Colon (tissue), 2 donors: ENCODE data around the gene CCT6A.
"Not testable (repeated sequence)": the region's sequence is repeated elsewhere in the genome, so short reads cannot be mapped to it uniquely, and the experiment has no call there.

ENCODE experiments used
- FAIRE-seq: peaks from 2 replicates; lab custom pipeline; 2012; peaks lifted over from hg19 to GRCh38; lab: Jason Lieb, UNC
- donor health status: control.
- donor health status: control.

The CCT6A gene, protein sequence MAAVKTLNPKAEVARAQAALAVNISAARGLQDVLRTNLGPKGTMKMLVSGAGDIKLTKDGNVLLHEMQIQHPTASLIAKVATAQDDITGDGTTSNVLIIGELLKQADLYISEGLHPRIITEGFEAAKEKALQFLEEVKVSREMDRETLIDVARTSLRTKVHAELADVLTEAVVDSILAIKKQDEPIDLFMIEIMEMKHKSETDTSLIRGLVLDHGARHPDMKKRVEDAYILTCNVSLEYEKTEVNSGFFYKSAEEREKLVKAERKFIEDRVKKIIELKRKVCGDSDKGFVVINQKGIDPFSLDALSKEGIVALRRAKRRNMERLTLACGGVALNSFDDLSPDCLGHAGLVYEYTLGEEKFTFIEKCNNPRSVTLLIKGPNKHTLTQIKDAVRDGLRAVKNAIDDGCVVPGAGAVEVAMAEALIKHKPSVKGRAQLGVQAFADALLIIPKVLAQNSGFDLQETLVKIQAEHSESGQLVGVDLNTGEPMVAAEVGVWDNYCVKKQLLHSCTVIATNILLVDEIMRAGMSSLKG

GRCh38 chr7:56051339-56052191 is at the start of gene CCT6A, which contains the start of gene PSPH:
TSS of gene CCT6A (plus strand) at chr7:56051765. CDS start at chr7:56051849, 84 bp downstream.
TSS of gene PSPH (minus strand) at chr7:56051444. CDS start at chr7:56021212, 30,232 bp downstream.
- no peak for FAIRE-seq

GRCh38 chr7:56003749-56004148 is 47.8 kb upstream of the CCT6A start:
- FAIRE-seq = no peak

DNA sequence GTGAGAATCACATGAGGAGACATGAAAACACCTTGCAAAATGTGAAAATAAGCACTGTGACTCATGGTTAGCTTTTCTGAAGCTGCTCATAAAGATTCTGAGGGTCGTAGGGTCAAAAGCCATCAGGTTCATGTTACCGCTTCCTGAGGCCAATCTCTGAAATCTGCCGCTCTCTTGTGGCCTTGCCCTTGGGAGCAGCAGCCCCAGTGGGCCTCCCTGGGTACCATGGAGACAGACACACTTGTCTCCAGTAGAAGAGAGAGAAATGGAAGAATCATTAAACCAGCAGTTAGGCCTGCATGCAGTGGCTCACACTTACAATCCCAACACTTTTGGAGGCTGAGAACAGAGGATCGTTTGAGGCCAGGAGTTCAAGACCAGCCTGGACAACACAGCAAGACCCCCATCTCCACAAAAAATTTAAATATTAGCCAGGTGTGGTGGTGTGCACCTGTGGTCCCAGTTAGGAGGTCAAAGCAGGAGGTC is 44.4 kb upstream of the CCT6A start:
- FAIRE-seq = no peak

GRCh38 chr7:56007891-56008290 is 43.7 kb upstream of the CCT6A start:
- FAIRE-seq = no peak

- FAIRE-seq = no peak
Observed at GRCh38 chr7:56009695-56010094, 41.9 kb upstream of the CCT6A start.

DNA sequence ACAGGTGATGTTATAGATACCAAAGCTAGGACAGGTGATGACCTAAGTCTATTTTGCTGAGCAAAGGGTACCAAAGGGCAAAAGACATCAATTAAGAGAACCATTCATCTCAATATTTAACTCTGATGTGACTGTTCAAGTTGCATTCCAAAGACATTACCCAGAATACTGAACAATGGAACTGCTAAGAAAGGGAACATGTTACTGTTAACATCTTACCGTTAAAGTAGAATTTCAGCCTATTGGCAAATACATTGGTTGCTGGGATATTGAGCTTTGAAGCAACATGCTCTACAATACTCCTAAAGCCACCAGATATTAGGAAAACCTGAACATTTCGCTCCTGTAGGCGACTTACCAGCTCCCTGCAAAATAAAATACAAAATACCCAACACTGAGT is 34.5 kb upstream of the CCT6A start:
- not testable (repeated sequence) for FAIRE-seq

DNA sequence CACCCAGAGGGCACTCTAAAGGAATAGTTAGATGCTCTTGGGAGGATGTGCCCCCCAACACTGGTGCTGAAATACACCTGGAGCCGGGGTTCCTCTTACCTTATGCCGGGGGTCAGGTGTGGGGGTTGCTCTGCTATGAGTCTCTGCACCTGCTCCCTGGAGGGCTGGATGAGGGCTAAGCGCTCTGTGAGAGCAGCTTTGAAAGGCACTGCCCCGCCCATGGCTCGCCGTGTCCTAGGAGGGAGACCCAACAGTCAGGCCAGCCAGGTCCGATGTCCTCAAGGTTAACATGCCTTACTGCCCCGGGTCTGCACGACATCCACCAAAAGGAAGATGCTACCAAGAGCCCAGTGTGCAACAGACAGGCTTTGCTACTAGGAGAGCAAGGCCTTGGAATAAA is 32.1 kb upstream of the CCT6A start:
- no peak for FAIRE-seq

- no peak for FAIRE-seq
Observed at GRCh38 chr7:56023500-56023899, 28.1 kb upstream of the CCT6A start.

- no peak for FAIRE-seq
Observed at GRCh38 chr7:56026538-56026937, 25.0 kb upstream of the CCT6A start.

DNA sequence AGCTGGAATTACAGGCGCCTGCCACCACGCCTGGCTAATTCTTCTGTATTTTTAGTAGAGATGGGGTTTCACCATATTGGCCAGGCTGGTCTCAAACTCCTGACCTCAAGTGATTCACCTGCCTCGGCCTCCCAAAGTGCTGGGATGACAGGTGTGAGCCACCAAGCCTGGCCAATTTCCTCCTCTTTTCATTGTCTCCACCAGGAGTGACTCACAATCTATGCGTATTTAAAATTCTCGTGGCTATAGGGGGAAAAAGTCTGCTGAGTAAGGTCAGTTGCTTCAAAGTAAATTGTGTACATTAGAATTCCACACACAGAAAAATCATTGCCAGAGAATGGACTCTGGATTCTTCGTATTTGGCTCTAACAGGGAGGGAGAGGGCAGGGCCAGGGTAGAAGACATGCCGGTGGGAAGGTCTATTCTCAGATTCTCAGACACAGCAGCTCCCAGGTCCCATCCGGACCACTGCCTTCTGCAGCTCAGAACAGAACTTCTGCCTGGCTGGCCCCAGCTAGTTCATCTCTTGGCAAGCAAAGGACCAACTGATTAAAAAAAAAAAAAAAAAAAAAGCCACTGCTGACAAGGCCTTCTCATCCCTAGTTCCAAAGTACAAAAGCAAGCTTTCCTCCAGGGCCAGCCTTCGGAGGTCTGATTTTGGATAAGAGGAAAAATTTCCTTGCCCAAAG is 22.5 kb upstream of the CCT6A start:
- no peak for FAIRE-seq

DNA sequence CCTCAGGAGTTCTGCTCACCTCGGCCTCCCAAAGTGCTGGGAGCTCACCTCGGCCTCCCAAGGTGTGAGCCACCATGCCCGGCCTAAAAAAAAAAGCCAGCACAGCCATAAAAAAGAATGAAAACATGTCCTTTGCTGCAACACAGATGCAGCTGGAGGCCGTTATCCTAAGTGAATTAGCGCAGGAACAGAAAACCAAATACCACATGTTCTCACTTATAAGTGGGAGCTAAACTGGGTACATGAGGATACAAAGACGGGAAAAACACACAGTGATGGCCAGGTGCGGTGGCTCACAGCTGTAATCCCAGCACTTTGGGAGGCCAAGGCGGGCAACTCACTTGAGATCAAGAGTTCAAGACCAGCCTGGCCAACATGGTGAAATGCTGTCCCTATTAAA is 21.2 kb upstream of the CCT6A start:
- no peak for FAIRE-seq

- not testable (repeated sequence) for FAIRE-seq
Observed at GRCh38 chr7:56031556-56031955, 20.0 kb upstream of the CCT6A start.

GRCh38 chr7:56032578-56032977 is 19.0 kb upstream of the CCT6A start:
- not testable (repeated sequence) for FAIRE-seq

GRCh38 chr7:56033671-56034432 is 17.7 kb upstream of the CCT6A start:
- no peak for FAIRE-seq

- FAIRE-seq = no peak
Observed at GRCh38 chr7:56040730-56041129, 10.8 kb upstream of the CCT6A start.

DNA sequence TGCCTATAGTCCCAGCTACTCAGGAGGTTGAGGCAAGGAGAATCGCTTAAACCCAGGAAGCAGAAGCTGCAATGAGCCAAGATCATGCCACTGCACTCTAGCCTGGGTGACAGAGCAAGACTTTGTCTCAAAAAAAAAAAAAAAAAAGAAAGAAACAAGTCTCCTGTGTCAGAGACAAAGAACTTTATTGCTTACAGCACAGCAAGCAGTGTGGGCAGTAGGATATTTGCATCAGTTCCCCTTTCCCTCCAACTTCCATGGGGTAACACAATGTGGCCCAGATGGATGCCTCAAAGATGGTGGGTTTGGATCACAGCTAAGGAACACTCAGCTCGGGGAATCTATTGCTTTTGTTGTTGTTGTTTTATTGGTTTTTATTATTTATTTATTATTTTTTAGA is 5.8 kb upstream of the CCT6A start:
- not testable (repeated sequence) for FAIRE-seq

- FAIRE-seq = no peak
Observed at GRCh38 chr7:56046721-56047445, 4.7 kb upstream of the CCT6A start.

DNA sequence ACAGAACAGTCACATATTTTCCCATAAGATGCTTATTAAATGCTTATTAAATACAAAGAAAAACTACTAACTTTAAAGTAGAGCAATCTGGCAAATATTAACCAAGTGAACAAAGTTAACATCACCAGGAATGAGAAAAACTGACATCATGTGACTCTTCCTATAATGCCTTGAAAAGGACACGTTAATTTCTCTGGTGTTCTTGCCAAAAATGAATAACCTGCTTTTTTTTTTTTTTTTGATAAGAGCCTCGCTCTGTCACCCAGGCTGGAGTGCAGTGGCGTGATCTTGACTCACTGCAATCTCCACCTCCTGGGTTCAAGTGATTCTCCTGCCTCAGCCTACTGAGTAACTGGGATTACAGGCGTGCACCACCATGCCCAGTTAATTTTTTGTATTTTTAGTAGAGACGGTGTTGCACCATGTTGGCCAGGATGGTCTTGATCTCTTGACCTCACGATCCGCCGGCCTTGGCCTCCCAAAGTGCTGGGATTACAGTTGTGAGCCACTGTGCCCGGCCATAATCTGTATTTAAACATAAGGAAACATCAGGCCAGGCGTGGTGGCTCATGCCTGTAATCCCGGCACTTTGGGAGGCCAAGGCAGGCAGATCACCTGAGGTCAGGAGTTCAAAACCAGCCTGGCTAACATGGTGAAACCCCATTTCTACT is 4.0 kb upstream of the CCT6A start:
- FAIRE-seq = not testable (repeated sequence)

GRCh38 chr7:56048245-56048644 is 3.3 kb upstream of the CCT6A start:
- FAIRE-seq = no peak

GRCh38 chr7:56048763-56049162 is 2.8 kb upstream of the CCT6A start:
- not testable (repeated sequence) for FAIRE-seq
